ENCODE data around the gene MIPEP. TPM values are rescaled to one million over a fixed set of nuclear protein-coding genes. Genes with fewer than 3 reads are reported as not detected.

Gene MIPEP
- total RNA-seq, 1 experiment from 2014 or later: 24.7 TPM

DNA sequence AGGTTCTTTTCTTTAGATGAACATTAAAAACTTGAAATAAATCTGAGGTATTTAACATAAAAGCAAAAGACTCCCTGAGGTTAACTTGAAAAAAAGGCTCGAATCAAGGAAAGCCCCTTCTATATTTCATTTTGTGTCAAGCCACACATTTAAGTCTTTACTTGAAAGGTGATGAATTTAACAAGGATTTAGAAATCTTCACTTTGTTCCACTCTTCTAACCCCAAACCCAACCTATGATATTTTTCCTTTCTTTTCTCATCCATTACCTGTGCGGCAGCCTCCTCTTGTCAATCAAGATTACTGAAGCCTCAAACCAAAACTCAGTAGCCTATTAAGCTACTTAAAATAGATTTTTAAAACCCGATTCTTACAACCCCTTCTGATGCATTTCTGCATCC lies 33.8 kb downstream of the MIPEP start:
- H3K4me1 Mint-ChIP-seq (ENCODE audit: insufficient read depth, unreplicated experiment): peaks cover 5% of the 10 kb centered on the region
- intact Hi-C loops (cut with micrococcal nuclease): no loop called here
- H3K27me3 Mint-ChIP-seq (ENCODE audit: insufficient read depth, unreplicated experiment): no peaks in the 10 kb centered on the region
- H3K9me3 Mint-ChIP-seq (ENCODE audit: unreplicated experiment): no peaks in the 10 kb centered on the region
- POLR2A ChIA-PET: interaction anchor here (0.9 kb wide), 1 partner anchor 466 kb away, joined by 3 read pairs; no protein-coding TSS in a partner anchor
- TF ChIP-seq, protein P1, sequence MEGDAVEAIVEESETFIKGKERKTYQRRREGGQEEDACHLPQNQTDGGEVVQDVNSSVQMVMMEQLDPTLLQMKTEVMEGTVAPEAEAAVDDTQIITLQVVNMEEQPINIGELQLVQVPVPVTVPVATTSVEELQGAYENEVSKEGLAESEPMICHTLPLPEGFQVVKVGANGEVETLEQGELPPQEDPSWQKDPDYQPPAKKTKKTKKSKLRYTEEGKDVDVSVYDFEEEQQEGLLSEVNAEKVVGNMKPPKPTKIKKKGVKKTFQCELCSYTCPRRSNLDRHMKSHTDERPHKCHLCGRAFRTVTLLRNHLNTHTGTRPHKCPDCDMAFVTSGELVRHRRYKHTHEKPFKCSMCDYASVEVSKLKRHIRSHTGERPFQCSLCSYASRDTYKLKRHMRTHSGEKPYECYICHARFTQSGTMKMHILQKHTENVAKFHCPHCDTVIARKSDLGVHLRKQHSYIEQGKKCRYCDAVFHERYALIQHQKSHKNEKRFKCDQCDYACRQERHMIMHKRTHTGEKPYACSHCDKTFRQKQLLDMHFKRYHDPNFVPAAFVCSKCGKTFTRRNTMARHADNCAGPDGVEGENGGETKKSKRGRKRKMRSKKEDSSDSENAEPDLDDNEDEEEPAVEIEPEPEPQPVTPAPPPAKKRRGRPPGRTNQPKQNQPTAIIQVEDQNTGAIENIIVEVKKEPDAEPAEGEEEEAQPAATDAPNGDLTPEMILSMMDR (IDR thresholded peaks at IDR 0.05; ENCODE audit: unreplicated experiment): no peak
- no peak overlapping the region for H3K27ac Mint-ChIP-seq (ENCODE audit: low read depth, unreplicated experiment)
- peaks cover 6% of the 10 kb centered on the region for H3K36me3 Mint-ChIP-seq (ENCODE audit: insufficient read depth, unreplicated experiment)
- CTCF ChIA-PET: interaction anchor here (1.1 kb wide), 1 partner anchor 392 kb away, joined by 4 read pairs; no protein-coding TSS in a partner anchor
- no TSS peak for BruUV-seq (replicated peaks)
- H3K4me3 Mint-ChIP-seq (ENCODE audit: unreplicated experiment): no peak overlapping the region
- DNase-seq (ENCODE audit: unreplicated experiment): no peak

DNA sequence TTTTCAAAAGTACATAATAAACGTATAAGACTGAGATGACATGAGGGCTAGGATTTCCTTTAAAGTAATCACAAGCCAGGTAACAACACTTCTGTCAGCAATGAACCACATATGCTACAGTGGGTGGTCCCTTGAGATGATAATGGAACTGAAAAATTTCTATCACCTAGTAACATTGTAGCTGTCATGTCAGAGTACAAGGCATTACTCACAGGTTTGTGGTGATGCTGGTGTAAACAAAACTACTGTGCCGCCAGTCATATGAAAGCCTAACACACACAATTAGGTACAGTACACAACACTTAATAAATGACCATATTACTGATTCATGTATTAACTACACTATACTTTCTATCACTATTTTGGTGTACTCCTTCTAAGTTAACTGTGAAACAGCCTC lies 36.8 kb downstream of the MIPEP start:
- intact Hi-C loops (cut with micrococcal nuclease): no loop called here
- H3K9me3 Mint-ChIP-seq (ENCODE audit: unreplicated experiment): no peaks in the 10 kb centered on the region
- DNase-seq (ENCODE audit: unreplicated experiment): no peak
- H3K27ac Mint-ChIP-seq (ENCODE audit: low read depth, unreplicated experiment): no peak overlapping the region
- ChIA-PET POLR2A (interaction anchor here (1.0 kb wide), 1 partner anchor 16 kb away, joined by 4 read pairs; no protein-coding TSS in a partner anchor), CTCF (no interaction called here)
- peaks cover 5% of the 10 kb centered on the region for H3K4me1 Mint-ChIP-seq (ENCODE audit: insufficient read depth, unreplicated experiment)
- TF ChIP-seq, protein P1 (IDR thresholded peaks at IDR 0.05; ENCODE audit: unreplicated experiment): no peak
- no TSS peak for BruUV-seq (replicated peaks)
- H3K36me3 Mint-ChIP-seq (ENCODE audit: insufficient read depth, unreplicated experiment): peaks cover 12% of the 10 kb centered on the region
- H3K4me3 Mint-ChIP-seq (ENCODE audit: unreplicated experiment): no peak overlapping the region
- no peaks in the 10 kb centered on the region for H3K27me3 Mint-ChIP-seq (ENCODE audit: insufficient read depth, unreplicated experiment)

DNA sequence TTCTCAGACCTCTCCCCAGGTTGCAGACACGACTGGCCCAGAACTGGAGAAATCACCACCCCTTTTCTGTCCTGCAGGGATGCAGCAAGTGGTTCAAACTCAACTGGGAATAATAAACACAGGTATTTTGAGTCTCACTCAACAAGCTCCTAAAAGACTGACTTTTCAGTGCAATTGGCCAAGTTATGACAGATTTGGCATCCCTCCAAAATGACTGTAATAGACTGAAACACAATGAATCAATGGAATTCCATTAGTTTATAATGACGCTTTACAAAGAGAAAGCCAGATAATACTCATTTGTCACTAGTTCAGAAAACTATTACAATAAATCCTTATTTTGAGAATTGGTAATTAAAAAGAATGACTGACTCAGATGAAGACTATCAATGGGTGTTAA lies 38.1 kb downstream of the MIPEP start:
- Mint-ChIP-seq H3K9me3 (ENCODE audit: unreplicated experiment) (no peaks in the 10 kb centered on the region), H3K27me3 (ENCODE audit: insufficient read depth, unreplicated experiment) (no peaks in the 10 kb centered on the region), H3K4me1 (ENCODE audit: insufficient read depth, unreplicated experiment) (peaks cover 5% of the 10 kb centered on the region), H3K36me3 (ENCODE audit: insufficient read depth, unreplicated experiment) (peaks cover 8% of the 10 kb centered on the region), H3K27ac (ENCODE audit: low read depth, unreplicated experiment) (no peak overlapping the region), H3K4me3 (ENCODE audit: unreplicated experiment) (no peak overlapping the region)
- BruUV-seq (replicated peaks): no TSS peak
- TF ChIP-seq, protein P1 (IDR thresholded peaks at IDR 0.05; ENCODE audit: unreplicated experiment): no peak
- ChIA-PET POLR2A (no interaction called here), CTCF (interaction anchor here (0.6 kb wide), 1 partner anchor 47 kb away, joined by 3 read pairs; no protein-coding TSS in a partner anchor)
- DNase-seq (ENCODE audit: unreplicated experiment): peak; percentile 35
- intact Hi-C loops (cut with micrococcal nuclease): no loop called here

DNA sequence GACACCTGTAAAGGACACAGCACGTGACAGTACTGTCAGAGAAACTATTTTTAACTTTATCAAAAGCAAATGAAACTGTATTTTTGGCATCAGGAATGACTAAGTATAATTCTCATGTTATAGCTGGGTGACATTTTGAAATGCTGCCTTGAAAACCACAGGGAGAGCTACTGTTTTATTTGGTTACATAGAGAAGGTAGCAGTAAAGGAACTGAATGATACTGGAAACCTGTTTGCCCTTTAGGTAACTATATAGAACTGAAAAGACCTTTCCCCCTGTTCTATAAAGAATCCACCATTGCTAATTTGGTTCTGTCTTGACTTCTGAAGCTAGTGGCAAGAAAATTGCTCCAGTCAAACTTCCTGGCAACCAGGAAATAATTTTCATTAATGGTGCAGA lies 39.1 kb downstream of the MIPEP start:
- BruUV-seq (replicated peaks): no TSS peak
- H3K4me3 Mint-ChIP-seq (ENCODE audit: unreplicated experiment): no peak overlapping the region
- H3K36me3 Mint-ChIP-seq (ENCODE audit: insufficient read depth, unreplicated experiment): peaks cover 6% of the 10 kb centered on the region
- H3K4me1 Mint-ChIP-seq (ENCODE audit: insufficient read depth, unreplicated experiment): peaks cover 5% of the 10 kb centered on the region
- DNase-seq (ENCODE audit: unreplicated experiment): no peak
- H3K27me3 Mint-ChIP-seq (ENCODE audit: insufficient read depth, unreplicated experiment): no peaks in the 10 kb centered on the region
- TF ChIP-seq, protein P1 (IDR thresholded peaks at IDR 0.05; ENCODE audit: unreplicated experiment): no peak
- no peaks in the 10 kb centered on the region for H3K9me3 Mint-ChIP-seq (ENCODE audit: unreplicated experiment)
- ChIA-PET POLR2A (interaction anchor here (0.6 to 0.8 kb wide), 4 partner anchors 12 to 967 kb away, joined by 3 to 4 read pairs (median 3); no protein-coding TSS in a partner anchor), CTCF (no interaction called here)
- intact Hi-C loops (cut with micrococcal nuclease): no loop called here
- H3K27ac Mint-ChIP-seq (ENCODE audit: low read depth, unreplicated experiment): no peak overlapping the region
